GM04504 (cell line): Measurements from ENCODE around the gene PET100.

ENCODE experiments used
- DNase-seq: peaks from one replicate; pipeline ENCODE4 v3.0.0-alpha.2; 2012; ENCODE audit warnings: low read depth

PET100 gene, protein sequence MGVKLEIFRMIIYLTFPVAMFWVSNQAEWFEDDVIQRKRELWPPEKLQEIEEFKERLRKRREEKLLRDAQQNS

DNA sequence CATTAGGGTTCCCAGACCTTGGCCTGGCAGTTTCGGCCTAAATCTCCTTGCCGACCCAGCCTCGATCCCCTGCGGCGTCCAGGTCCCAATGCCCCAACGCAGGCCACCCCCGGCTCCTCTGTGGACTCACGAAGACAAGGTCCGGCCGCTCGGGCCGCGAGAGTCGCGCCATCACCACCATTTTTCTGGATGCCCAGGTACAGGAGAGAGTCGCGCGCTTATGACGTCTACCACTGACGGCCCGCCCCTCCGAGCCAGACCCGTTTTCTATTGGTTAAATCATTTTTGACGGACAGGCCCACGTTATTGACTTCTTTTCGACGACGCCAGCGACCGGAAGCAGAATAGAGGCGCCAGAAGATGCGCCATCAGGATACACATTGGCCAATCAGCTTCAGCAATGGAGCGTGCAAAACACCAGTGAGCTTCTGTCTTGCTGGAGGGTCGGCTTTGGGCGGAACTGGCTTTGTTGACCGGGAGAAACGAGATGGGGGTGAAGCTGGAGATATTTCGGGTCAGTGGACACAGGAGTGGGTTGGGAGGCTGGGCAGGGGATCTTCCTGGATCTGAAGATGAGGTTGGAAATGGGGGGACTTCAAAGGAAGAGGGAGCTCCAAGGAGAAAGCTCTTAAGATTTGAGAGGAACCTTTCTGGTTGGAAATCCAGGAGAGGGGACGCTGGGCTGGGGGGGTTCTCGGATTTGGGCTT, at the start of gene PET100, which contains the start of gene XAB2:
Gene PET100 (plus strand): TSS at position 447 of the 708 bp plus-strand sequence. CDS start 41 bp downstream, at position 488.
Gene XAB2 (minus strand): TSS at position 199 of the 708 bp plus-strand sequence. CDS start 18 bp downstream, at position 181.
- peak; percentile 99 for DNase-seq

DNA sequence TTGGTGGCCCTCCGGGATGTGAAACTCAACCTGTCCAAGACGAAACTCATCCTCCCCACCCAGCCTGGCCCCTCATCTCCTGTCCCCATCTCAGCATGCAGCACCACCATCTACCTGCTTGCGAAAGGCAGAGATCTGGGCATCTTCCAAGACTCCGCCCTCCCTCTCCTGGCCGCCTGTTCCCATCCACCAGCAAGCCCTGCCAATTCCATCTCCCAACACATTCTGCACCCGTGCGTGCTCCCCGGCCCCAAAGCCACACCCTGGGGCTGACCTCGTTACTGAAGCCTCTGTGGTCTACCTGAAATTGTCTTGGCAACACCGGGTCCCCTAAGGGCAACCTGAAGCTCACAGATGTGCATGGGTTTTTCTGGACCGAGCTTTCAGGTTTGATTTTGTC, 47.1 kb upstream of the PET100 start:
- DNase-seq, result no peak

DNA sequence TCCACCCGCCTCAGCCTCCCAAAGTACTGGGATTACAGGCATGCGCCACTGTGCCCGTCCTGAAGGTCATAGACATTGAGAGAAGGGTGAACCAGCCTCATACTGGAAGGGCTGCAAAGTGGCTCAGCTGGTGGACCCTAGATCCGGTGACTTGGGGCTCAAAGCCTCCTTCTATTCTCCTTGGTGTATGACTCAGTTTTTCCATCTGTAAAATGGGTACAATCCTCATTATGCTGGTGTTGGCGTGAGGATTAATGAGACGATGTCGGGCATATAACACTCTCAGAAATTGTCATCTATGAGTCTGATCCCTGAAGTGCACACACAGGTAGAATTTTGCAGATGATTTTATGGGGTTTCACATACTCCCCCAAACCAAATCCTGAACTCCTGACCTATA, 39.8 kb upstream of the PET100 start:
- DNase-seq, result no peak

DNA sequence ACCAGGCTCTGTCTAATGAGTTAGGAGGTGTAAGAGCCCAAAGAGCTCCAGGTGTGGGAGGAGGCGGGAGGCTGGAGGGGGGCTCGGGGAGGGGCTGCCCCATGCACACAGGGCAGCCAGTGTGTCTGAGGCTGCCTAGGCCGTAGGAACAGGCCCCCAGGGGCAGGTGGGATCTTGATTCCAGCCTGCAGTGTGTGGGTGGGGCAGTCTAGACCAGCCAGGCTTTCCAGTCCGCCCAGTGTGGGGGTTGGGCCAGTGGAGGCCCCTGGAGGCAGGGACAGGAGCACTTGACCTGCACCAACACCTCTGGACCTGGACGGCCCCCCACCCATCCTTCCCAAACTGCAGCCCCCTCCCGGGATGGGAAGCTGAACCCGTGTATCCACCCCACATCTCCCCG, 39.3 kb upstream of the PET100 start:
- no peak for DNase-seq

DNA sequence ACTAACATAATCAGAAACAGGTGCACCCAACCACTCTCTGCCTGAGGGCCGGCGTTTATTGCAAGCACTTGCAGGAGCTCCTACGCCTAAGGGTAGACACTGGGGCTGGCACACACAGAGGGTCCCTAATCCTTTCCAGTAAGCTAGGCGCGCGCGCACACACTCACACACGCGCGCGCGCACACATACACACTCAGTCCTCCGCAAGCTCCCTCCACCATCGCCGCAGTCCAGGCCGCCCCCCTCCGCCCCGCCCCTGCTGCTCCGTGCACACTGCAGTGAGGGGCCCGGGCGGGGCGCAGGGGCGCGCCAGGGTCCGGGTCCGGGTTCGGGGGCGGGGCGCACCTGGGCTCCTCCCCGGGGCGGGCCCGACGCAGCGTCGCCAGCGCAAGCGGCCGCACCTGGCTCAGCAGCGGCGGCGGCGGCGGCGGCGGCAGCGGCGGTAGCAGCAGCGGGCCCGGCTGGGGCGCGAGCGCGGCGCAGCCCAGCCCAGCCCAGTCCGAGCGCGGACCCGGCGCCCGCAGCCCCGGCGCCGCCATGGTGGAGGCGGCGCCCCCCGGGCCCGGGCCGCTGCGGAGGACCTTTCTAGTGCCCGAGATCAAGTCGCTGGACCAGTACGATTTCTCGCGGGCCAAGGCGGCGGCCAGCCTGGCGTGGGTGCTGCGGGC, 34.0 kb upstream of the PET100 start, which contains the start of gene CAMSAP3:
Gene CAMSAP3 (plus strand): TSS at position 398 of the 668 bp plus-strand sequence. CDS start 140 bp downstream, at position 538.
- DNase-seq, result no peak

DNA sequence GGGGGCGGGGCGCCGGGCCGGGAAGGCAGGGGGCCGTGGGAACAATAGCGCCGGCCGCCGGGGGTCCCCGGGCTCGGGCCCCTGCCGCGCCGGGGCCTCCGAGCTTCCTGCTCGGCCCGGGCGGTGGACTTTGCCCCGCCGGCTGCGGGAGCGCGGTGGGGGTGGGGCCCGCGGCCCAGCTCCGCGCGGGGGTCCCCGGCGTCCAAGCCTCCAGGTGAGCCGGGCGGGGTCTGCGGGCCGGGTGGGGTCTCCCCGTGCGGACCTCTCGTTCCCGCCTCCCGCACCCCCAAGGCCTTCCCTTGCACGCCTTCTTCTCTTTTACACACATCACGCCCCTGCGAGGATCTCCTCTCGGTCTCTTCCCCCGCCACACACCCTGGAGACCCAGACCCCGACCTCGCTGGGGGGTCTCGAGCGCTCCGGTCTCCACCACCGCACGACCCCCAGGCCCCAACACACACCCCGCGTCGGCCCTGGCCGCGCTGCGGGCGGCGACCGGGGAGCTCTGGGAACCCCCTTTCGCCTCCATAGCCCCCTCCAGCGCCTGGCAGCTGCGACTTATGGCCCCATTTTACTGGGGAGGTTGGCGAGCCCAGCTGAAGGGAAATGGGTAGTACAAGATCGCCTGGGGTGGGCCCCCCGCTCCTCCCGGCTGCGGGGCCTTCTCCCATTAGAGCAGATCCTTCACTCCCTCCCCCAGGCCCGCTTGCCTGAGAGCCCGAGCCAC, 33.2 kb upstream of the PET100 start:
- no peak for DNase-seq

DNA sequence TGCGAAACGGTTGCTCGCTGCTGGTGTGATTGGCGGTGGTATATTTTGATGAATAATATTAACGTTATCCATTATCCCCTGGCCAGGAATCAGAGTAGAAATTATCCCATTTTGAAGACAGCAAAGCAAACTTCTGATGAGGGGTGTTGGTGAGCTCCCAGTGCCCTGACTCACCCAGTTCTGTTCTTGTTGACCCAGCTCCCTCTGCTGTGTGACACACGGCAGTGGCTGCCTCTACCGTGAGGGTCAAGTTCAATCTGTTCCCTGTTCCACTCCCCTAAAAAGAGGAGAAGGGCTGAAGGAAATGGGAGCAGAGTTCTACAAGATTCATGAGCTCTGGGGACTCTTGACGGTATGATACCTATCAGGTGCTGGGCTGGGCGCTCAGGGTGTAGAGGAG, 31.9 kb upstream of the PET100 start:
- no peak for DNase-seq

DNA sequence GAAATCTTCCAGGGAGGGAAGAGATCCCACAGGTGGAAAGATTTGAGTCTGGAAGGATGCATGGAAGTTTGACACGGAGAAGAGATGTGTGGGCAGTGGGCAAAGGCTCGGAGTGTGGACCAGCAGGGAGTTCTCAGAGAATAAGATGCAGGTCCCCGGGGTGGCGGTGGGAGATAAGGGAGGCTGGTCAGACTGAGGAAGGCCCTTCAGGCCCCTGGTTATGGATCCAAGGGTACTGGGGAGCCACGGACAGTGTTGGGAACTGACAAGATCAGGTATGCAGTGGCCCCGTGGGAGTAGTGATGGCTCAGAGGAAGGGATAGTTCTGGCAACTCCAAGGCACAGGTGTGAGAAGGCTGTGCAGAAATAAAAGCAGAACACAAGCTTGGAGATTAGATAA, 31.4 kb upstream of the PET100 start:
- DNase-seq, result no peak

DNA sequence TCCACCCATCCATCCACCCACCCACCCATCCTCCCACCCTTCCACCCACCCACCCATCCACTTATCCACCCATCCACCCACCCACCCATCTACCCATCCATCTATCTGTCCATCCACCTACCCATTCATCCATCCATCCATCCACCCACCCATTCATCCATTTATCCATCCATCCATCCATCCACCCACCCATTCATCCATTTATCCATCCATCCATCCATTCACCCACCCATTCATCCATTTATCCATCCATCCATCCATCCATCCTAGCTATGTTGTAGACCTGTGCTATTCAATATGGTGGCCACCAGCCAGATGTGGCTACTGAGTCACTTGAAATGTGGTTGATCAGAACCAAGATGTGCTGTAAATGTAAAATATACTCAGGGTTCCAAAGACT, 28.9 kb upstream of the PET100 start:
- no peak for DNase-seq

DNA sequence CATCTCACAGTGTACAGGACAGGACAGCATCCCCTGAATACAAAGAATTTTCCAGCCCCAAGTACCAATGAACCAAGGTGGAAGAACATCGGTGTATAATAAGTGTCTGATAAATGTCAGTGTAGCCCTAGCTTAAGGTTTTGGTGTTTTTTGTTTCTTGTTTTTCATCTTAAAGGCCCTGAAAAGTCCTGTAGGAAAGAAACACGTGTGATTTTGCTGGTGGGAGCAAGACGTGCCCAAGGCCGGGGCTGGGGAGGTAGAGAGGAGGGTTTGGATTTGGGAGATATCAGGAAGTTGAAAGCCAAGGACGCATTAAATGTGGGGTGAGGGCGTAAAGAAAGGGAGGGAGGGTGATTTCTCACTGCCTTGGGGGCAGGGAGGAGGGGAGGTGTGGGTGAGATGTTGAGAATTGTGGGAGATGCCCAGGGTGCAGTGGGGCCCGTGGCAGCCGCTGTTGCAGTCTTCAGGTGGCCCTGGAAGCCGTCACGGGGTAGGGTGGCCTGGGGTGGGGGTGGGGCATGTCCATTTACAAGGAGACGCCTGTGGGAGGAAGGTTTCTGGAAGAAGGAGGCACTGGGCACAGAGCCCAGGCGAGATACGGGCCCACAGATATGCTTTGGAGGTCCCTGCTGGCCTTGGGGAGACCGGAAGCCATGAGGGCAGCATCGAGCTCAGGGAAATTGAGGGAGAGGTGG, 27.2 kb upstream of the PET100 start:
- DNase-seq, result no peak

DNA sequence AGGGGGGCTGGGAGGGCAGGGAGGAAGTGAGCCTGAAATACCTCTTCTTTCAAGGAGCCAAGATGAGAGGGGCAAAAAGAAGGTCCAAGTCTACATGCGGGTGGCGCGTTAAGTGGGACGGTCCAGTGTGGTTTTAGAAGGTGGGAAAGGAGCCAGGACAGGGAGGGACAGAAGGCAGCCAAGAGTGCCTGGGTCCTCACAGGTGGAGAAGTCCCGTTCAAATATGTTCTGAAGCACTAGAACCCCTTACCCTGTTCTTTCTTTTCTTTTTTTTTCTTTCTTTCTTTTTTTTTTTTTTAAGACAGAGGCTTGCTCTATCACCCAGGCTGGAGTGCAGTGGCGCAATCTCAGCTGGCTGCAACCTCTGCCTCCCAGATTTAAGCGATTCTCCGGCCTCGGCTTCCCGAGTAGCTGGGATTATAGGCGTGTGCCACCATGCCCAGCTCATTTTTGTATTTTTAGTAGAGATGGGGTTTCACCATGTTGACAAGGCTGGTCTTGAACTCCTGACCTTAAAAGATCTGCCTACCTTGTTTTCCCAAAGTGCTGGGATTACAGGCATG, 26.6 kb upstream of the PET100 start:
- DNase-seq, result no peak

DNA sequence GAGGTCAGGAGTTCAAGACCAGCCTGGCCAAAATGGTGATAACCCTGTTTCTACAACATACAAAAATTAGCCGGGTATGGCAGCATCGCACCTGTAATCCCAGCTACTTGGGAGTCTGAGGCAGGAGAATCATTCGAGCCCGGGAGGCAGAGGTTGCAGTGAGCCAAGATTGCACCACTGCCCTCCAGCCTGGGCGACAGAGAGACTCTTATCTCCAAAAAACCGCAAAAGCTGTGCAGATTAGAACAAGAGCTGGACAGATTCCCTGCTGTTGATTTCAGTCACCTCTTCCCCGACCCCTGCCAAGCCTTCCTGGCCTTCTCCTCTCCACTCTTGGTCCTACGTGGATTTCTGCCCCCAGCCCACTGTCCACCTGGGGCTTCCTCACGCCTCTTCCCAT, 25.7 kb upstream of the PET100 start:
- no peak for DNase-seq

DNA sequence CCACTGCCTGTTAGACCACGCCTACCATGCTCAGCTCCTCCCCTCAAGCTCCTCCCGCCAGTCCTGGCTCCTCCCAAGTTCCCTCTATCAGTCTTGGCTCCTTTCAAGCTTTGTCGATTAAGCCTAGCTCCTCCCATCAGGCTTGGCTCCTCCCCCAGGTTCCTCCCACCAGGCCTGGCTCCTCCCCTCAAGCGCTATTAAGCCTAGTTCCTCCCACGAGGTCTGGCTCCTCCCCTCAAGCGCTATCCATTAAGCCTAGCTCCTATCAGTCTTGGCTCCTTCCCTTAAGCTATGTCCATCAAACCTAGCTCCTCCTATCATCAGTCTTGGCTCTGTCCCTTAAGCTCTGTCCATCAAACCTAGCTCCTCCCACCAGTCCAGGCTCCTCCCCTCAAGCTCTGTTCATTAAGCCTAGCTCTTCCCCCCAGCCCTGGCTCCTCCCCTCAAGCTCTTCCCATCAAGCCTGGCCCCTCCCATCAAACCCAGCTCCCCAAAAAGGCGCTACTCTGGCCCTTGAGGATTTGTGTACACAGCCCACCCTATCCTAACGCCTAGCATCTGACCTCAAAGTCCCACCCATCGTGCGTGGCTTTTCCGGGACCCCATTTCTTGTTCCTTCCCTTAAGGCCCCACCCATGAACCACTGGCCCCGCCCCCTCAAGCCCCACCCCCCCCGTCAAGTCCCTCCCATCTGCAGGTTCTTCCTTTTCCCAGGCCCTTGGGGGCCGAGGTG, 23.9 kb upstream of the PET100 start:
- DNase-seq, result no peak

DNA sequence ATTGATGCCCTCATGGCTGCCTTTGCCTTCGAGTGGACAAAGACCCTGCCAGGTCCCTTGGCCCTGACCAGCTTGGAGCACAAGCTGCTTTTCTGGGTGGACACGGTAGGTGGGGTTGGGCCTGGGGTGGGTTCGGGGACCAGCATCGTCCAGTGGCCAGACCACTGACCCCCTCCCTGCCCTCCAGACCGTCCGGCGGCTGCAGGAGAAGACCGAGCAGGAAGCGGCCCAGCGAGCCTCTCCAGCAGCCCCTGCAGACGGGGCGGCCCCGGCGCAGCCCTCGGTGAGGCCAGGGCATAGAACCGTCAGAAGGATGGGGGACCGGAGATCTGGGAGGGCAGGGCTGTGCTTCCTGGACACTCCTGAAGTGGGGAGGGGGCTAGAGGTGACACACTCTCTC, 23.3 kb upstream of the PET100 start:
- DNase-seq, result no peak

DNA sequence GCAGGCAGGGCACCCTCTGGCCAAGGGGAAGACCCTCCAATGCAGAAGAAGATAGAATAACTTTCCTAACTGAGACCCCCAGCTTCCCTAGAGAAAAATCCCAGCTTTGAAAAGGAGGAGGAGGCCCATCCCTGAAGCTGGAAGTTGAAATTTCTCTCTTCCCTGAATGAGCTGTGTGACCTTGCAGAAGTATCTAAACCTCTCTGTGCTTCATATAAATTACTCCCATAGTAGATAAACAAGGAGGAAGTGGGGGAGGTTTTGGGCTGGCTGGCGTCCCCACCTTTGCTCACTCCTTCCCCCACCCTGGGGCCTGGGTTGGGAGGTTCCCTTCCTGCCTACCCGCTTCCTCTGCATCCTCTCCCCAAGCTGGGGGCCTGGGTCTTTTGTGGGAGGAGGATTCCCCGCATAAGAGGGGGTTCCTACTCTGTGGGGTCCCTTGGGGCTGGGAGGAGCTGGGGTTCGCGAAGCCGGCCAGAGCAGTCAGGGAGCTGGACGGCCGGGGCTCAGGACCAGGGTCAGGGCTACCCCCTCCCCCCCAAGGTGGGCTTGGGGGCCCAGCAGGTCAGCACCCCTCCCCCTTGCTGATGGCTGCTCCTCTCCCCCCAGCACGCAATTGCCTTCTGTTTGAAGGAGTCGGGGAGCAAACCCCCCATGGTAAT, 22.2 kb upstream of the PET100 start:
- no peak for DNase-seq

DNA sequence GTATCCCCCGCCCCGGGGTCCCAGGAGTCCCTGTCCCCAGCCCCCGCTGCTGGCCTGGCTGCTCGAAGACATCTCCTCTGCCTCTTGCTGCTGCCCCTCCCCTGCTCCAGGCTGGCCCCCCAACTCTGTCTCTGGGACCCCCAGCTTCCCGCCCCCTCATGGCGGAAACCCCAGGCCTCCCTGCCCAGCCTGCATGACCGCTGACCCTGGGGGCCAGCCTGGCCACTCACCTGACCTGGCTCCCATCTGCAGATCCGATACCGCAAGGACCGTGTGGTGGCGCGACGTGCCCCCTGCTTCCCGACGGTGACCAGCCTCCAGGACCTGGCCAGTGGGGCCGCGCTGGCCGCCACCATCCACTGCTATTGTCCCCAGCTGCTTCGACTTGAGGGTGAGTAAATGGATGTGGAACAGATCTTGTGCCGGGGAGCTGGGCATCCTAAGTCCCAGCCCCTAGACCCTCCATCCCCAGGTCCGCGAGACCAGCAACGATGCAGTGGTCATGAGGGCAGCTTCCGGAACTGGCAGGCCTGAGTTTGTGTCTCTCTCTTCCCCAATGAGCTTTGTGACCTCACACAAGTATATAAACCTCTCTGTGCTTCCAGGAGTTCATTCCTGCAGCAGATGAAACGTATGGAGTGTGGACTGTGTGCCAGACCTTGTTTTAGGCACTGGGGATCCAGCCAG, 21.6 kb upstream of the PET100 start:
- no peak for DNase-seq

DNA sequence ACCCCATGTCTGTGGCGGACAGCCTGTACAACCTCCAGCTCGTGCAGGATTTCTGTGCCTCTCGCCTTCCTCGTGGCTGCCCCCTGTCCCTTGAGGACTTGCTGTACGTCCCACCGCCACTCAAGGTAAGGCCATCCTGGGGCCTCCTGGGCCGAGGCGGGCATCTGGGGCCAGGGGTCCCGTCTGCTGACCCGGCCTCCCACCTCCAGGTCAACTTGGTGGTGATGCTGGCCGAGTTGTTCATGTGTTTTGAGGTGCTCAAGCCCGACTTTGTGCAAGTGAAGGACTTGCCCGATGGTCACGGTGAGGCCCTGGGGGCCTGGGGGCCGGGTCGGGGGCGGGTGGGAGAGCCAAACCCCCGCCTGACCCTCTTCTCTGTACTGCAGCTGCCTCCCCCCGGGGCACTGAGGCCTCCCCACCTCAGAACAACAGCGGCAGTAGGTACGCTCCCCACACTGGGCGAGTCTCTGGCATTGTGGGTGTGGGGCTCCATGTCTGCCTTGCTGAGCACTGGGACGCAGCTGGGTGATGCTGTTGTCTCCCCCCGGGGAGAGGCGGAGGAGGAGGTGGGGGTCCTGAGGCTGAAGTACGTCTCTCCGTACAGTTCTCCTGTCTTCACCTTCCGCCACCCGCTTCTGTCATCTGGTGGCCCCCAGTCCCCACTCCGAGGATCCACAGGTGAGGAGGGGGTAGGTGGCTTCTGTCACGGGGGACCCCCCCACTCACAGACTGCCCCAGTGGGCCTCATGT, 18.9 kb upstream of the PET100 start:
- DNase-seq, result no peak

DNA sequence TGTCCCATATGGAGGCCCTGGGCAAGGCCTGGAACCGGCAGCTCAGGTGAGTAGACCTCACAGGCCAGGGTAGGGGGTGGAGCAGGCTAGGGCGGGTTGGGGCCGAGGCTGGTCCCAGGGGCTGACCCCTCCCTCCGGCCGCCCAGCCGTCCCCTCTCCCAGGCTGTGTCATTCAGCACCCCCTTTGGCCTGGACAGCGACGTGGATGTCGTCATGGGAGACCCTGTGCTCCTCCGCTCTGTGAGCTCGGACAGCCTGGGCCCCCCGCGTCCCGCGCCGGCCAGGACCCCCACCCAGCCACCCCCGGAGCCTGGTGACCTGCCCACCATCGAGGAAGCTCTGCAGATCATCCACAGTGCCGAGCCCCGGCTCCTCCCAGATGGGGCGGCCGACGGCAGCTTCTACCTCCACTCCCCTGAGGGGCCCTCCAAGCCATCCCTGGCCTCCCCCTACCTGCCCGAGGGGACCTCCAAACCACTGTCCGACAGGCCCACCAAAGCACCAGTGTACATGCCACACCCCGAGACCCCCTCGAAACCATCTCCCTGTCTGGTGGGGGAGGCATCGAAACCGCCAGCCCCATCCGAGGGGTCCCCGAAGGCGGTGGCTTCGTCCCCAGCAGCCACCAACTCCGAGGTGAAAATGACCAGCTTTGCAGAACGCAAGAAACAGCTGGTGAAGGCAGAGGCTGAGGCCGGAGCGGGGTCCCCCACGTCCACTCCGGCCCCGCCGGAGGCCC, 17.9 kb upstream of the PET100 start:
- DNase-seq, result no peak
